C4-2B (cell line): ENCODE results near the gene HIPK4.

Experiments
- CTCF ChIP-seq: fragments of 450-650 bp; conservative IDR thresholded peaks from 2 replicates; pipeline ENCODE4 v1.5.1; 2017; ENCODE audit warnings: mild to moderate bottlenecking
- ZFX ChIP-seq: fragments of 450-650 bp; IDR thresholded peaks from 2 replicates; pipeline ENCODE4 v1.6.1; 2017

- TF ChIP-seq CTCF (no peak), ZFX (no peak)
Observed at GRCh38 chr19:40367577-40368434, 22.2 kb downstream of the HIPK4 start.
